GM21515 (cell line): ENCODE measurements around the gene BTBD17.
"Not testable (repeated sequence)": the region's sequence is repeated elsewhere in the genome, so short reads cannot be mapped to it uniquely, and the experiment has no call there.

Experiments used
- ATAC-seq: cut with Tn5 transposase; IDR thresholded peaks from one replicate; pipeline ENCODE4 v1.9.1; 2021; ENCODE audit not compliant: unreplicated experiment

BTBD17 gene, protein sequence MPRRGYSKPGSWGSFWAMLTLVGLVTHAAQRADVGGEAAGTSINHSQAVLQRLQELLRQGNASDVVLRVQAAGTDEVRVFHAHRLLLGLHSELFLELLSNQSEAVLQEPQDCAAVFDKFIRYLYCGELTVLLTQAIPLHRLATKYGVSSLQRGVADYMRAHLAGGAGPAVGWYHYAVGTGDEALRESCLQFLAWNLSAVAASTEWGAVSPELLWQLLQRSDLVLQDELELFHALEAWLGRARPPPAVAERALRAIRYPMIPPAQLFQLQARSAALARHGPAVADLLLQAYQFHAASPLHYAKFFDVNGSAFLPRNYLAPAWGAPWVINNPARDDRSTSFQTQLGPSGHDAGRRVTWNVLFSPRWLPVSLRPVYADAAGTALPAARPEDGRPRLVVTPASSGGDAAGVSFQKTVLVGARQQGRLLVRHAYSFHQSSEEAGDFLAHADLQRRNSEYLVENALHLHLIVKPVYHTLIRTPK

DNA sequence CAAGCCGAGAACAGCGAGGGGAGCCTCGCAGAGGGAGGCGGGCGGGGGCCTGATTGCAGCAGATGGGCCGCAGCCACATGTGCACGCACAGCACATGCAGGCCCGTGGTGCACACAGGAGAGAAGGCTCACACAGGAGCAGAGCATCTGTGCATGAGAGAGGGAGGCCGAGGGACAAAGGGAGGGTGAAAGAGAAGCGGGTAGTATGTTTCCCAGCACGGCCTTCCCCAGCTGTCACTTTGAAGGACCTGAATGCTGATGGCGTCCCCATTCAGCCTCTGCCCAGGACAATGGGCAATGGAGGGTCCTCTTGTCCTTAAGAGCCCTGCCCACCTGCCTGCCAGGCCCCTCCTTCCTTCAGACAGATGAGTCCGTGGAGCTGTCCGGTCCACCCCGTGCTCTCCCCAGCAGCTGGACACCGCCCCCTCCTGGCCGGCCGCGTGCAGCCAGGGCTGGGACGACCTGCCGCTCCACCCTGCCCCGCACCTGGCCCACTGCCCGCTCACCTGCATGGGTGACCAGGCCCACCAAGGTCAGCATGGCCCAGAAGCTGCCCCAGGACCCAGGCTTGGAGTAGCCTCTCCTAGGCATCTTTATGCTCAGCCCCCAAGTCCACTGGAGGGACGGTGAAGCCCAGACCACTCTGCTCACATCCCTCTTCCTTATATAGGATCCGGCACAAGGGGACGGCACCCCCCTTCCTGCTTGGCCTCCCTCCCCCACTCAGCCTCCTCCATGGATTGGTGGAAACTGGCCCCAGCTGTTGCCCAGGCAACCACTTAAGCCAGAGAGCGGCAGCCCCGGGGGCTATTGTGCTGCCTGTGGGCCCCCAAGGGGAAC is at the start of gene BTBD17:
Gene BTBD17 (minus strand): TSS at position 639 of the 839 bp plus-strand sequence. CDS start 49 bp downstream, at position 590.
- ATAC-seq = no peak

DNA sequence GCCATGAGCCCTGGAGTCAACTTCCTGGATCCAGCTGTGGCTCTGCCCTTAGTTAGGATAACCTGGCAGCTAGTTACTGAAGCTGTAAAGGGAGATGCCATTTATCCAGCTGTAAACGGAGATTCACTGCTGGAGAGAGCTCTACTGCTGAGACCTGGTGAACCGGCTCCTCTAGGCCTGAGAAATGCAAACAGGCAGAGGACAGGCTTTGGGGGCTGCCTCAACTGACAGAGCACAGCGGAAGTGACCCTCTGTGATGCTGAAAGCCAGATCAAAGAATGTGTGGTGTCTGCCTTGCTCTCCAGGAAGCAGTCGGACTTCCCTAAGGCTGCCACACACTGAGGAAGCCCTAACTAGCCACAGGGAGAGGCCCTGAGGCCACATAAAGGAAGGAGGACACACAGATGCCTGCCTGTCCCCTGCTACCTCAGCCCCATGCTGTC is 48.4 kb upstream of the BTBD17 start:
- ATAC-seq = no peak

DNA sequence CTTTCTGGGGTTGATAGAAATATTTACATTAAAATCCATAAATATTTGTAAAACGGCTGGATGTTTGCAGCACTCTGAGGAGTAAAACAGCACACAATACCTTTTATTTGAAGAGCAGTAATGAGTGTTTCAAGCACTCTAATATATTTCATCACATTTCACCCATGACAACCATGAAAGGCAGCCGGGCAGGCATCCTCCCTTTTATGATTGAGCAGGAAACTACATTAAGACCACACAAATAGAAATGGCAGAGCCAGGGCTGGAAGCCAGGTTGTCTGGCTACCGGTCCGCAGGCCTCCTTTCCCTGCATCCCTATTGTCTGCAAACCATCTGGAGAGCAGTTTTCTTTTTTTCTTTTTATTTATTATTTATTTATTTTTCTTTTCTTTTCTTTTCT is 47.1 kb upstream of the BTBD17 start:
- ATAC-seq = no peak

DNA sequence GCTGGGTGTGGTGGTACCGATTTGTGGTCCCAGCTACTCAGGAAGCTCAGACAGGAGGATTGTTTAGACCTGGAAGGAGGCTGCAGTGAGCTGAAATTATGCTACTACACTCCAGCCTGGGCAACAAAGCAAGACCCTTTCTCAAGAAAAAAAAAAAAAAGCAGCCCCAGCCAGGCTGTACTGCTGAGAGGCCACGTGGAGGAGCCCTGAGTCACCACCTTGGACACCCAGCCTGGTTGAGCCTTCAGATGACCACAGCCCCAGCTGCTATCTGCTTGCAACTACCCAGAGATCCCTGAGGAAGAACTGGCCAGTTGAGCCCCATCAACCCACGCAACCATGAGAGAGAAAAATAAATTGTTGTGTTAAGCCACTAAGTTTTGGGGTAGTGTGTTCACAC is 46.6 kb upstream of the BTBD17 start:
- ATAC-seq = no peak

DNA sequence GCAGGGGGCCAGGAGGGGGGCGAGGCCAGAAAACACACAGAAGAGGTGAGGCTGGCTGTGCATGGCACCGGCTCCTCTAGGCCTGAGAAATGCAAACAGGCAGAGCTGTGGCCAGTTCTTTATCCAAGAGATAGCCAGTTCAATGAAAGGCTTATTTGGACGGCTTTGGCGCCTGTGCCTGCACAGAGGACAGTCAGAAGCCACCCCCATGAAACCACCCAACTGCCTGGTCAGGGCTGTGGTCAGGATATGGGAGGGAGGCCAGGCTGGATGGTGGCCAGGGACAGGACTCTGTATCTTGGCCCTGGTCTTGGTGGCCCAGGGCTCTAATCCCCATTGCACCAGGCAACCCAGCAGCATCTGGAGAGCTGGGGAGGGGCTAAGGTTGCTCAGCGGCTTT is 45.7 kb upstream of the BTBD17 start:
- no peak for ATAC-seq

DNA sequence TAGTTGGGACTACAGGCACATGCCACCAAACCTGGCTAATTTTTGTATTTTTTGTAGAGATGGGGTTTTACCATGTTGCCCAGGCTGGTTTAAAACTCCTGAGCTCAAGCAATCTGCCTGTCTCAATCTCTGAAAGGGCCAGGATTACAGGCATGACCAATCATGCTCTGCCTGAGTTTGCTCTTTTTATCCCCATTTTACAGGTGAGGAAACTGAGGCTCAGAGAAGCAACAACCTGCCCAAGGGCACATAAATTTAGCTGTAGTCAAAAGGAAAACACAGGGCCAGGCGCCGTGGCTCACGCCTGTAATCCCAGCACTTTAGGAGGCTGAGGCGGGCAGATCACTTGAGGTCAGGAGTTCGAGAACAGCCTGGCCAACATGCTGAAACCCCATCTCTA is 43.6 kb upstream of the BTBD17 start:
- not testable (repeated sequence) for ATAC-seq

DNA sequence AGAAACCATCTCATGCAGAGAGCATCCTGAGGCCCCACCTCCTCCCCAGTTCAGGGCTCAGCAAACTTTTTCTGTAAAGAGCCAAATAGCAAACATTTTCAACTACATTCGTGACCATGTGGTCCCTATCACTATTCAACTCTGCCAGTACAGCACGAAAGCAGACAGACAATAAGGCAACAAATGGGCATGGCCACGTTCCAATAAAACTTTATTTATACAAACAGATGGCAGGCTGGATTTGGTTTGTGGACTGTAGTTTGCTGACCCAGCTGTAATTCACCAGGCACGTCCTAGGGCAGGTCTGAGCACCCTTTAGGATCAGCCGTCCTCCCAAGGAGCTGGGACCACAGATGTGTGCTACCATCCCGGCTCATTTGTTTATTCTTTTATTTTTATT is 43.1 kb upstream of the BTBD17 start:
- no peak for ATAC-seq

DNA sequence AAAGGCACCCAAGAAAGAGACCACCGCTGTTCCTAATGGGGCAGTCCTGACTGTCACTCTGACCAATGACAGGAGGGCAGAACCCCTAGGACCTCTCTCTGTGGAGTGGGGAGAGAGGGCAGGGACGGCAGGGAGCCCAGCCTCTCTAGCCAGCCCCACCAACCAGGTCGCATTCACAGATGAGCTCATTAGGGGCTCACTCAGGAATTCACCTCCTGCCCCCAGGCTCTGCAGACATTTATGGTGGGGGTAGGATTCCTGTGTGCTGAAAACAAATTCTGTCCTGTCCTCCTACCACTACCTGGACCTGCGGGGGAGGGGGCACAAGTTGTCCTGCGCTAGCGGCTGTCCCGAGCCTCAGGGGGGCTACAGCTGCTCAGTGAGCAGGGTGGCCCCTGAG is 42.5 kb upstream of the BTBD17 start:
- ATAC-seq = no peak

DNA sequence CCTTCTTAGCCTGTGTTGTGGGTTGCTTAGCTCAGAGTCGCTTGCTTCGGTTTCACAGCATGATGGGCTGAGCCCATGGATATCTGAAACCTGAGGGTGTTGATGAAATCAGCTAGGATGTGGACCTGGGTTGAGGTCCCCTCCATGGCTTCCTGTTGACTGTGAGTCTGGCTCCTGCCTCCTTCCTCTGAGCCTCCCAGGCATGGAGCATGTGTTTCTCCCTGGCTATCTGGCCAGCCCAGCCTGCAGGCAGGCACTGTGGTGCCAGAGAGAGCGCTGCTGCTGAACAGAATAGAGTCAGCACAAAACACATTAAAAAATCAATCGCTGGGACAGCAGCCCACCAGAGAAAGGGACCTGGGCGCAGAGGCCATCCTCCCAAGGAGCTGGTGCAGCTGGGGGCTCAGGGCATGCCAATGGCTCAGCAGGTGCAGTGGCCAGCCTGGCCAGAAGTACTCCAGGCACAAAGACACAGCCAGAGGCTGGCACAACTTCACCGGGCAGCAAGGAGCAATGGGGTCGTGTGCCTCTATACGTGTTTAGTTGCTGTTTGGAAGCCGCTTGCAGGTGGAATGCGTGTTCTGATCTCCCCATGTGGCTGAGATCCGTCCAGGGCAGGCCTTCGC is 42.0 kb upstream of the BTBD17 start:
- no peak for ATAC-seq

DNA sequence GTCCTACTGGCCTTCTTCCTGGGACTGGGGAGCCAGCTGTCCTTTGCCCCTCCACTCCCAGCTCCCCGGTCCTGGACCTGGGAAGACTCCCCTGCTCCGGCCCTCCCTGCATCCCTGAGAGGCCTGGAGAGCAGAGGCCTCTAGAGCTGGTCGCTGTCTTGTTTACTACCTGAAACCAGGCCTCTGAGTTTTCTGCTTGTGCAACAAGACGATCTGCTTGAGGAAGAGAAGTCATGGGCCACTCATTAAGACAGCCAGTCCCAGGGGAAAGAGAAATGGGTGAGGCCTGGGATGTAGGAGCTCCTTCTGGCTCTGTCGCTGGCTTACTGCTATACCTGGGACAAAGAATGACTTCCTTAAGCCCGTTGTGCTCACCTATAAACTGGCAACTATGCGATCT is 40.4 kb upstream of the BTBD17 start:
- ATAC-seq = no peak

DNA sequence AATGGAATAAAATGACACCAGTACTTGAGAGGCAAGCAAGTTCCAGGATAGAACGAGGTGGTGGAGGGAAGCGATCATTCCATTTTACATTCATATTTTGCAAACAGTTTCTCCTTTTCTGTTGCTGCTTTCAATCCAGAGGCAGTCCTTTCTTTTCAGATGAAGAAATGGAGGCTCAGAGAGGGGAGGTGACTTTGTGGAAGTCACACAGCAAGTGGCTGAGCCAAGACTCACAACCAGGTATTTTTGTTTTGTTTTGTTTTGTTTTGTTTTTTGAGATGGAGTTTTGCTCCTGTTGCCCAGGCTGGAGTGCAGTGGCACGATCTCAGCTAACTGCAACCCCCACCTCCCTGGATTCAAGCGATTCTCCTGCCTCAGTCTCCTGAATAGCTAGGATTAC is 34.9 kb upstream of the BTBD17 start:
- no peak for ATAC-seq

DNA sequence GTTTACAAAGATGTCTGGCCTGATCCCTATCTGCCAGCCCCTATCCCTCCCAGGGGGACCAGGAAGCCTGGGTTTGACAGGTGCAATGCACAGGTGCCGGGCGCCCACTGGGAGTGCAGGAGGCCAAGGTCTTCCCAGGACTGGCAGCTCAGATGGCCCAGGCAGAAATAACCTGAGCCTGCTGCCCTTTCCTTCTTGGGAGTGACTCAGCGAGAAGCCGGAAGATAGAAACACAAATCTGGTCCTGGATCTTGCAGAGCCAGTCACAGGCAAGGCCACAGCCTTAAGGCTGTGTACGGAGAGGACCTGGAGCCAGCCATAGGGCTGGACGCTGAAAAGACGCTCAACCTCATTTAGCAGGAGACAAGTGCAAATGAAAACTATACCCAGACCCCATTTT is 33.3 kb upstream of the BTBD17 start:
- ATAC-seq = no peak

DNA sequence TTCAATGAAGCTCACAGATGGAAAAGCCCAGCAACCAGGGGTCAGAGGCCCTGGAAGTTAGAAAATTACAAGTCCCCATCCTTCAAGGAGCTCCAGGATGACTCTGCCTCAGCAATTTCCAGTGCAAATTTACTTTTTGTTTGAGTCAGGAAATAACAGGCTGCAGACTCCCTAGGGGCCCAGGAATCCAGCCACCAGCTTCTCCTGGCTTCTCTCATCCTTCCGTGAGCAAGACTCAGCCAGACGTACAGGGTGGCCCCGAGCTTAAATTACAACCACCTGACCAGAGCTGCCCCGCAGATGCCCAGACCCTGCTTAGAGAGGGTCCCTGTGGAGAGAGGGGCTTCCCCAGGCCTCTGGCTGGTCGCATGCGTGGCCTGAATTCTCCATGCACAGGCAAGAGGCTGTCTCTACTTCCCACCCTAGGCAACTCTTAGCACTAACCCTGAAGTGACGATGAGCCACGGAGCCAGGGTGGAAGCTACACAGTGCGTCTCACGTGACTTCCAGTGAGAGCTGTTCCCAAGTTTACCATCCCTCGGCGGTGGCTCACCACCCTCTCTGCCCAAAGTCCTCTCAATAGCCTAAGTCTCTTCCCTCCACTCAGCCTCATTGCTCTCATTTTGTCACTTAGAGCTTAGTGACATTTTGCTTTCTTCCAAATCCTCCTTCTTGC is 32.7 kb upstream of the BTBD17 start:
- no peak for ATAC-seq

DNA sequence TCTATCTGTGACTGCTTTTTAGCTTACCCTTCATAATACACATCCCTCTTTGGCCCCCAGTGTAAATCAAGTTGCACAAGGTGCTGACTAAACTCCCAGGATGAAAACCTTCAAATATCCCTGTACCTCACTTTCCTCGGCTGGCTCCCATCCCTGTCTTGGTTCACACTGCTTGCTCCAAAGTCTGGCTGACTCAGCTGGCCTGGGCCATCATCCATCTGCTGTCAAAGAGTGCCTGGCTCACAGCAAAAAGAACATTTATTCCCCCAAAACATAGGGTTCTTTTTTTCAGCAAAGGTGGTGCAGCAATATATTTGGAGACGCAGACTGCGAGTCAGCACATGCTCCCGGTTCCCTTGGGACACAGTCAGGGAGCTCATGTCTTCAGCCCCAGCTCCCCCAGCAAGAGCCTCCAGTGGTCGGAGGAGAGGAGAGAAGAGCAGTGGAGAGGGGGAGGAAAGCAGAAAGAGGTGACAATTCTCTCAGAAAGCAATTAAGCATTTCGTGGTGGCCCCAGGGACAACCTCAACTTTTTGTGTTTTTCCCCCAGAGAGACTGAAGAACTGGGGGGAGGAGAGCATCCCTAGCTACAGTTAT is 31.8 kb upstream of the BTBD17 start:
- no peak for ATAC-seq

DNA sequence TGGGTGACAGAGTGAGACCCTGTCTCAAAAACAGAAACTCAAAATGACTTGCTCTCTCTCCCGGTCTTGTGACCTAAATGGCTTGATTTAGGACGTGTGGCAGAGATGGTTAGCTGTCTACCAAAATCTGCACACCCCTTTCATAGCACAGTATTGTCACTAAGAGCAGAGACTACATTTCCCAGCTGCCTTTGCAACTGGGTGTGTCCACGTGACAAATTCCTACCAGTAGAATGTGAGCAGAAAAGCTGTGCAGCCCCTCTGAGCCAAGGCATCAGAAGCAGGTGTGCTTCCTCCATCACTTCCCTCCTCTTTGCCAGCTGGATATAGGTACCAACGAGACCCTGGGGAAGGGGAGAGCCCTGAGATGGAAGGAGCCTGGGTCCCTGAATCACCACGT is 31.2 kb upstream of the BTBD17 start:
- ATAC-seq = no peak

DNA sequence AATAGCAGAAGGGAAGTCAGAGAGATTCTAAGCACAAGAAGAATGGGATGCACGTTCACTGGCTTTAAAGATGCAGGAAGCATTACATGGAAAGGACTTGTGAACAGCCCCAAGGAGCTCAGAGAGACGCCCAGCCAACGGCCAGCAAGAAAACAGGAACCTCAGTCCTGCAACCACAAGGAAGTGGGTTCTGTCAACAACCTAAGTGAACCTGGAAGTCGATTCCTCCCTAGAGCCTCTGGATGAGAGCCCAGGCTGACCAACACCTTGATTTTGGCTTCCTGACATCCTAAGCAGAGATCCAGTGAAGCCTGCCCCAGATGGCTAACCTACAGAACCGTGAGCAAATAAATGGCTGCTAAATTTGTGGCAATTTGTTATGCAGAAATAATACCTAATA is 30.1 kb upstream of the BTBD17 start:
- ATAC-seq = no peak

DNA sequence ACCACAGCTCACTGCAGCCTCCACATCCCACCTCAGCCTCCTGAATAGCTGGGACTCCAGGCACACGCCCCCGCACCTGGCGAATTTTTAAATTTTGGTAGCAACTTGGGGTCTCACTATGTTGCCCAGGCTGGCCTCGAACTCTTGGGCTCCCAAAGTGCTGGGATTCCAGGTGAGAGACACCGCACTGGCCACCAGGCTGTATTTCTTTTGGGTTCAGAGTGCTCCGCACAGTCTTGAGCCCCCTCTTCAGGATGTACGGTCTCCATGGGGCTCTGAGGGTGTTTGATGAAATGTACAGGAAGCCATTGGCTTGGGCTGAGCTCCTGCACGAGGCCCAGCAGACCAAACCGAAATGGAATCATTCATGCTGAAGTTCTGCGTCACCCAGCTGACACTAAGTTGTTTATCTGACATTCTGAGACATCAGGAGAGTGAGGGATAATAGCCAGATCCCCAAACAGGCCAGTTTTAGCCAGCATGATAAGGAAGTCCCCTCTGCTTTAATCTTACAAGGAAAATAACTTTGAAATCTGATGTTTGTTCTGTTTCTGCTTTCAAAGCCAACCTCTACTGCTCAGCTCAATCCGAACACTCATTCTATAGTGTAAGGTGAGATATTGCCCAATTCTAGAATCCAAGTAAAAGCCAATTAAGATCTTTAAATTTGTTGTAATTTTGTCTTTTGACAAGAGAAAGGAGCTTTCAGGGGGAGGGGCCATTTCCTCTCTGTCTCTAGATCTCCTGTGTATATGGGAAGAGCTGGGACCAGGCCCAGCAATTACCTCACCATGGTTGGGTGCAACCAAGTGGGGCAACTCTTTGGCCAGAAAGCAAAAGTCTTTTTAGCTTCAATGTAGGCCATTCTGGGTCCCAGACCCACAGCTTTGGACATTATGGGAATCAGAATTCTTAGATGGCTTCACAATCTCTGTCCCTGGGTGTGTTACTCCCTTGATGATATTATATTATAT is 29.3 kb upstream of the BTBD17 start:
- no peak for ATAC-seq

DNA sequence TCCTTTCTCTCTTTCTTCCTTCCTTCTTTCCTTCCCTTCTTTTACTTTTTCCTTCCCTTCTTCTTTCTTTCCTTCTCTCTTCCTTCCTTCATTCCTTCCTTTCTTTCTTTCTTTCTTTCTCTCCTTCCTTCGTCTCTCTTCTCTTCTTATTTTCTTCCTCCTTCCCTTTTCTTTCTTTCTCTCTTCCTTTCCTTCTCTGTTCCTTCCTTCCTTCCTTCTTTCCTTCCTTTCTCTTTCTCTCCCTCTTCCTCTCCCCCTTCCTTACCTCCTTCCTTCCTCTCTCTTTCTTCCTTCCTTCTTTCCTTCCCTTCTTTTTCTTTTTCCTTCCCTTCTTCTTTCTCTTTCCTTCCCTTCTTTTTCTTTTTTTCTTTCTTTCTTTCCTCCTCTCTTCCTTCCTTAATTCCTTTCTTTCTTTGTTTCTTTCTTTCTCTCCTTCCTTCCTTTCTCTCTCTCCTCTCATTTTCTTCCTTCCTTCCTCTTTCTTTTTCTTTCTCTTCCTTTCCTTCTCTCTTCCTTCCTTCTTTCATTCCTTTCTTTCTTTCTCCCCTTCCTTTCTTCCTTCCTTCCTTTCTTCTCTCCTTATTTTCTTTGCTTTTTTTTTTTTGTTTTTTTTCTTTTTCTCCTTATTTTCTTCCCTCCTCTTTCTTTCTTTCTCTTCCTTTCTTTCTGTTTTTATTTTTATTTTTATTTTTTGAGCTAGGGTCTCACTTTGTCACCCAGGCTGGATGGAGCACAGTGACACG is 28.4 kb upstream of the BTBD17 start:
- ATAC-seq = no peak
